Common myeloid progenitor, CD34-positive (primary cell): Measurements from ENCODE around the gene TMEM41B.
"Not testable (repeated sequence)": the region's sequence is repeated elsewhere in the genome, so short reads cannot be mapped to it uniquely, and the experiment has no call there.

Experiments used
- CTCF ChIA-PET: fragments of 350-600 bp; sonication (Branson Sonifier 250); formaldehyde crosslinking; loops from one replicate; lab custom pipeline; 2021; ENCODE audit warnings: antibody characterized with exemption; lab: Charles Lee
- POLR2A ChIA-PET: fragments of 350-600 bp; sonication (Branson Sonifier 250); formaldehyde crosslinking; loops from one replicate; lab custom pipeline; 2021; ENCODE audit warnings: antibody characterized with exemption; lab: Charles Lee
- DNase-seq, 3 donors: peaks; one replicate each; pipeline versions ENCODE4 v3.0.0 to v3.0.0-alpha.2; 2013
- H3K27ac ChIP-seq, 2 experiments: 1 replicate in 1 of 2; 2 replicates in 1 of 2; pipeline ENCODE4 v1.7.0; 2013; ENCODE audit warnings: inconsistent platforms in 2 of 2, low read length in 2 of 2, mild to moderate bottlenecking in 2 of 2, low read depth in 1 of 2, moderate library complexity in 1 of 2; ENCODE audit not compliant: severe bottlenecking in 2 of 2, insufficient read depth in 1 of 2, poor library complexity in 1 of 2
- H3K27me3 ChIP-seq, 5 experiments: replicated peaks in 2 of 5; 1 replicate in 3 of 5; 2 replicates in 2 of 5; pipeline versions ENCODE4 v1.6.1 to v1.7.0; 2013; ENCODE audit warnings: low read length in 4 of 5, mild to moderate bottlenecking in 2 of 5, moderate library complexity in 2 of 5, inconsistent platforms in 1 of 5; ENCODE audit not compliant: insufficient read depth in 5 of 5, control insufficient read depth in 4 of 5
- H3K36me3 ChIP-seq, 4 experiments: 1 replicate in 2 of 4; 2 replicates in 2 of 4; pipeline versions ENCODE4 v1.6.1 to v1.7.0; 2013; ENCODE audit warnings: low read length in 3 of 4, control low read depth in 1 of 4, mild to moderate bottlenecking in 1 of 4; ENCODE audit not compliant: control insufficient read depth in 4 of 4, insufficient read depth in 4 of 4
- H3K4me1 ChIP-seq, 4 experiments: 1 replicate in 3 of 4; 2 replicates in 1 of 4; pipeline versions ENCODE4 v1.6.1 to v1.7.1; 2013; ENCODE audit warnings: low read length in 3 of 4, mild to moderate bottlenecking in 3 of 4, control low read depth in 1 of 4, inconsistent platforms in 1 of 4, moderate library complexity in 1 of 4; ENCODE audit not compliant: control insufficient read depth in 4 of 4, insufficient read depth in 4 of 4; ENCODE audit errors: control extremely low read depth in 1 of 4
- H3K4me3 ChIP-seq, 7 experiments: 1 replicate in 4 of 7; 2 replicates in 3 of 7; pipeline versions ENCODE4 v1.5.1 to v1.7.0; 2013; ENCODE audit warnings: mild to moderate bottlenecking in 7 of 7, low read length in 6 of 7, moderate library complexity in 6 of 7, inconsistent platforms in 2 of 7, low read depth in 2 of 7, control low read depth in 1 of 7; ENCODE audit not compliant: insufficient read depth in 4 of 7, control insufficient read depth in 1 of 7; ENCODE audit errors: extremely low read depth in 1 of 7
- H3K9me3 ChIP-seq, 5 experiments: 1 replicate in 4 of 5; 2 replicates in 1 of 5; pipeline versions ENCODE4 v1.6.1 to v1.7.1; 2013; ENCODE audit warnings: low read length in 4 of 5, mild to moderate bottlenecking in 2 of 5, inconsistent platforms in 1 of 5, low read depth in 1 of 5, moderate library complexity in 1 of 5; ENCODE audit not compliant: control insufficient read depth in 4 of 5, insufficient read depth in 2 of 5; ENCODE audit errors: control extremely low read depth in 1 of 5
- WGBS: methylation state at CpG from one replicate; pipeline ENCODE4 v1.1.5; 2013; ENCODE audit not compliant: insufficient coverage; 5-methylcytosine and 5-hydroxymethylcytosine counted together

Gene TMEM41B

DNA sequence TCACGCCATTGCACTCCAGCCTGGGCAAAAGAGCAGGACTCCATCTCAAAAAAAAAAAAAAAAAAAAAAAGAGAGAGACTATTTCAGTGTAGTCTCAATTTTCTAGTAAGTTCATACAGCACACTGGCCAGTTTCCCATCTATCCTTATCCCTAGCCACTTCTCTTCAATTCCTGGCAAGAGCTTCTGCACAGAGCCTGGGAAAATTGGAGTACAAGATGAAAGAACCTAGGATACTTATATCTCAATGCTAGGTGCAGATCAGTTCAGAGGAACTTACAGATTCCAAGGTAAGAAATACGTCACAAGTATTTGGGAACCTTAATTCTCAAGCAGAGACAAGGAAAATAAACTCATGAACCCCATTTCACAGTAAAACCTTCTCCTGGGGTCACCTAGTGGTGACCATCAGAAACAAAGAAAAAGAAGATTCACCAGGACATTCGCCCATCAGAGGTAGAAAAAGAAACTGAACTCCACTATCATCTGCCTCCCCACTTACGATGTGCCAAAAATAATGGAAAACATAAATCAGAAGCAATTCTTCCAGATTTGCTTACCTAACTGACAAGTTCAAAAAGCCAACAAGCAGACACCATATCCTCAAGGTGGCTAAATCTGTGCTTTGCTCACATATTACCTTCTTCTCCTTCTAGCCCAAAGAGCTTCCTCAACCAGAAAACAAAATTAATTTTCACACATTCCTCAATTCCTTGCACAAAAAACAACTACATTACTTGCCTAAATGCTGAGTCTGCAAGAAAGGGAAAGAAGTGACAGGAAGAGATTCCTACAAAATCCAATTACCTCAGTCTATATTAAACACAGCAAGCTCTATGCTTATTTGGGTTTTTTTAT lies 54.2 kb downstream of the TMEM41B start:
- ChIA-PET POLR2A (interaction anchor here (0.6 to 1.0 kb wide), 3 partner anchors 8 to 21 kb away, joined by 3 to 4 read pairs (median 3); no protein-coding TSS in a partner anchor), CTCF (interaction anchor here (1.1 to 2.9 kb wide), 7 partner anchors 10 to 53 kb away, joined by 3 to 20 read pairs (median 5); no protein-coding TSS in a partner anchor)
- no peak for DNase-seq
- Histone ChIP-seq H3K27me3 (no peaks in the 10 kb centered on the region), H3K4me3 (no peak overlapping the region), H3K27ac (no peak overlapping the region), H3K4me1 (peaks cover 8 to 35% (median 27%) of the 10 kb centered on the region in 4 experiments), H3K9me3 (no peaks in the 10 kb centered on the region), H3K36me3 (peaks cover 0 to 3% (median 0%) of the 10 kb centered on the region in 4 experiments)
- WGBS, result 100% methylated on average over 1 of the region's 4 CpGs

GRCh38 chr11:9258279-9258678 lies 56.1 kb downstream of the TMEM41B start:
- CTCF ChIA-PET, POLR2A ChIA-PET, H3K9me3 ChIP-seq, H3K4me3 ChIP-seq, DNase-seq, H3K27me3 ChIP-seq, H3K27ac ChIP-seq, H3K36me3 ChIP-seq: not testable (repeated sequence)
- H3K4me1 ChIP-seq, result peaks cover 9 to 45% (median 33%) of the 10 kb centered on the region in 4 experiments
- WGBS, result no CpG with 5 or more reads among the region's 4 CpGs

DNA sequence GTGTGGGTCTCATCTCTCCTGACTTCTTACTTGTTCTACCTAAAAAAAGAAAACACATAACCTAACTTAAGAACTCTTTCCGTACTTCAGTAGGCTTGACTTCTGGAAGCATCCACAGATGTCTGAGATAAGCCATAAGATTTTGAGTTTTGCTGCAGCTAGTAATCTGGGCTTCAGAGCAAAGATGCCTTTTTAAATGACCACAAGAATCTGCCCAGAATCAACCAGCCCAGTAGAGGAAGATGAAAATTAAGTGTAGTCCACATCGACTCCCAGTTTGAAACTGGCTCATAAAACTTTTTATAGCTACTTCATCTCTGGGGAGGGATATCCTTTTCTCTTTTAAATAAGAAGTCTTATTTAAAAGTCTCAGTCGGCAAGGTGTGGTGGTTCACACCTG lies 60.0 kb downstream of the TMEM41B start:
- Histone ChIP-seq H3K4me3 (no peak overlapping the region), H3K4me1 (peaks cover 12 to 51% (median 46%) of the 10 kb centered on the region in 4 experiments), H3K27ac (no peak overlapping the region), H3K36me3 (peaks cover 0 to 6% (median 0%) of the 10 kb centered on the region in 4 experiments), H3K9me3 (no peaks in the 10 kb centered on the region), H3K27me3 (no peaks in the 10 kb centered on the region)
- POLR2A ChIA-PET, result interaction anchor here (0.6 kb wide), 1 partner anchor 229 kb away, joined by 5 read pairs; no protein-coding TSS in a partner anchor
- CTCF ChIA-PET, result interaction anchor here (1.2 to 1.7 kb wide), 5 partner anchors 15 to 34 kb away, joined by 3 to 9 read pairs (median 7); no protein-coding TSS in a partner anchor
- no CpG with 5 or more reads among the region's 3 CpGs for WGBS
- no peak for DNase-seq

- CTCF ChIA-PET, result interaction anchor here (1.0 to 1.7 kb wide), 3 partner anchors 23 to 50 kb away, joined by 3 to 7 read pairs (median 3); no protein-coding TSS in a partner anchor
- no CpG with 5 or more reads among the region's 3 CpGs for WGBS
- Histone ChIP-seq H3K27ac (peak overlapping the region; percentile 4 to 66), H3K36me3 (peaks cover 0 to 6% (median 0%) of the 10 kb centered on the region in 4 experiments), H3K4me3 (peak overlapping the region in 5 of 7 experiments; percentile 2 to 62 (median 23)), H3K9me3 (no peaks in the 10 kb centered on the region), H3K4me1 (peaks cover 12 to 62% (median 57%) of the 10 kb centered on the region in 4 experiments), H3K27me3 (no peaks in the 10 kb centered on the region)
- POLR2A ChIA-PET, result interaction anchor here (0.8 to 0.9 kb wide), 2 partner anchors 11 to 208 kb away, joined by 3 read pairs; partner anchors contain the start of gene ZNF143
- peak in 2 of 3 donors; percentile 48 to 54 for DNase-seq
Observed at GRCh38 chr11:9253086-9253485, 61.3 kb downstream of the TMEM41B start.

DNA sequence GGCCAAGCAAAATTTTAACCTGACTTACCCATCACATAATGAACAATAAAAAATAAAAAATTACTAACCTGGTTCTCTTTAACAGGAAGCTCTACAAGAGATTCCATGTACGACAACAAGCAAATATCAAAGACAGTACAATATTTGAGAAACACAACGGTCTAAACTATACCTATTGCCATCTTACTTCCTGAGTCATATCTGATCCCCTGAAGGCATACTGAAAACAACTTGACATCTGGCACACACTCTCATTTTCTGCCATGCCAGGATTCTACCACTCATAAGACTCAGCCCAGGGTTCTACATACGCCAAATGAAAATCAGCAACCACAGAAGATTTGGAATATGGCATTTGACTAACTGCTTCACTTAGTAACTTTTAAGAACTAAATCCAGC lies 63.1 kb downstream of the TMEM41B start:
- no peaks in the 10 kb centered on the region for H3K9me3 ChIP-seq
- H3K4me1 ChIP-seq, result peaks cover 17 to 76% (median 68%) of the 10 kb centered on the region in 4 experiments
- no peaks in the 10 kb centered on the region for H3K27me3 ChIP-seq
- 64% methylated on average over 3 of the region's 3 CpGs for WGBS
- CTCF ChIA-PET, result interaction anchor here (0.7 to 2.9 kb wide), 7 partner anchors 10 to 50 kb away, joined by 3 to 20 read pairs (median 4); no protein-coding TSS in a partner anchor
- no peak overlapping the region for H3K27ac ChIP-seq
- peak overlapping the region in 2 of 7 experiments; percentile 12 to 33 for H3K4me3 ChIP-seq
- POLR2A ChIA-PET, result interaction anchor here (0.7 to 2.0 kb wide), 3 partner anchors 9 to 22 kb away, joined by 3 to 9 read pairs (median 5); no protein-coding TSS in a partner anchor
- DNase-seq, result peak in 2 of 3 donors; percentile 40 to 58
- H3K36me3 ChIP-seq, result peaks cover 0 to 6% (median 0%) of the 10 kb centered on the region in 4 experiments

DNA sequence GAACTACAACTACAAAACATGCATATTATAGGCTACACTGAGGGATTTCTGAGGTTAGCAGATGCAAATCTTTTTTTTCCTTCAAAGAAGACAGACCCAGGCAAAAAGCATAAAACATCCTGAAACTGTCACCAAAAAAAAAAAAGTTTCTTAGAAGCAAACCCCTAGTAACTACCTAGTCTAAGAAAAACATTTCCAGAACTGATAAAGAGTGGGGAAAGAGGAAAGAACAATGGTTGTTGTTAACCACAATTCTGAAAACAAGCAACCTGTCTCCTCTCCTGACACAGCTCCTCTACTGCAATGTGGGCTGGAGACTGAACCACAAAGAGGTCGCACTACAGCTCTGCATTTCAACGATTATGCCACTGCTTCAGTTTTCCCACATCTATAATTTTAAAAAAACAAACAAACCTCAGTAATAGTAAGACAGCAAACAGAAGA lies 64.2 kb downstream of the TMEM41B start:
- POLR2A ChIA-PET, result interaction anchor here (0.7 to 2.0 kb wide), 4 partner anchors 14 to 1007 kb away, joined by 3 to 9 read pairs (median 4); no protein-coding TSS in a partner anchor
- H3K9me3 ChIP-seq, result no peaks in the 10 kb centered on the region
- peaks cover 17 to 80% (median 73%) of the 10 kb centered on the region in 4 experiments for H3K4me1 ChIP-seq
- no peaks in the 10 kb centered on the region for H3K27me3 ChIP-seq
- CTCF ChIA-PET, result interaction anchor here (0.6 to 2.9 kb wide), 9 partner anchors 9 to 435 kb away, joined by 3 to 20 read pairs (median 4); no protein-coding TSS in a partner anchor
- peak overlapping the region in 3 of 7 experiments; percentile 19 to 57 (median 50) for H3K4me3 ChIP-seq
- peaks cover 0 to 2% (median 0%) of the 10 kb centered on the region in 4 experiments for H3K36me3 ChIP-seq
- DNase-seq, result peak; percentile 85 to 94 (median 92)
- H3K27ac ChIP-seq, result peak overlapping the region in 1 of 2 experiments; percentile 68
- WGBS, result no CpG with 5 or more reads among the region's 2 CpGs
